Skin of body (tissue), 2 donors: ENCODE data around the gene MAFG. TPM values are rescaled to one million over a fixed set of nuclear protein-coding genes. Genes with fewer than 3 reads are reported as not detected.
"Not testable (repeated sequence)": the region's sequence is repeated elsewhere in the genome, so short reads cannot be mapped to it uniquely, and the experiment has no call there.

ENCODE experiments used
- DNase-seq: peaks from one replicate; lab custom pipeline; 2025; lab: John Stamatoyannopoulos, UW
- total RNA-seq: library from RNA; depleted of rRNA; stranded (reverse); fragments of >200 nt; gene quantifications from one replicate; pipeline ENCODE4 v1.2.3, GENCODE V29; 2014

Gene MAFG
- total RNA-seq, 1 donor from 2014 or later: 8.1 TPM

GRCh38 chr17:81958633-81959342, 31.3 kb upstream of the MAFG start:
- DNase-seq: no peak

GRCh38 chr17:81957691-81958432, 30.3 kb upstream of the MAFG start:
- DNase-seq: no peak

- DNase-seq: no peak
Measured at GRCh38 chr17:81956607-81957589, 29.4 kb upstream of the MAFG start.

GRCh38 chr17:81955756-81956544, 28.4 kb upstream of the MAFG start:
- no peak for DNase-seq

GRCh38 chr17:81955058-81955681, 27.6 kb upstream of the MAFG start:
- no peak for DNase-seq

- DNase-seq: no peak
Measured at GRCh38 chr17:81954131-81955057, 26.9 kb upstream of the MAFG start.

GRCh38 chr17:81953443-81953842, 25.9 kb upstream of the MAFG start:
- DNase-seq: not testable (repeated sequence)

GRCh38 chr17:81952792-81953228, 25.3 kb upstream of the MAFG start:
- DNase-seq: no peak

- DNase-seq: no peak
Measured at GRCh38 chr17:81951785-81952684, 24.5 kb upstream of the MAFG start.

- DNase-seq: no peak
Measured at GRCh38 chr17:81950501-81950900, 23.0 kb upstream of the MAFG start.

- DNase-seq: no peak
Measured at GRCh38 chr17:81948635-81949378, 21.3 kb upstream of the MAFG start.

- DNase-seq: no peak
Measured at GRCh38 chr17:81947189-81947588, 19.7 kb upstream of the MAFG start, which contains the start of gene MYADML2. MYADML2 (minus strand) TSS chr17:81947233; CDS start chr17:81941741, 5,492 bp downstream.

- DNase-seq: no peak
Measured at GRCh38 chr17:81944858-81945257, 17.3 kb upstream of the MAFG start.

- no peak for DNase-seq
Measured at GRCh38 chr17:81942167-81942553, 14.6 kb upstream of the MAFG start.

- no peak for DNase-seq
Measured at GRCh38 chr17:81941484-81942166, 14.1 kb upstream of the MAFG start.

GRCh38 chr17:81940538-81941483, 13.3 kb upstream of the MAFG start:
- DNase-seq: no peak
